Measurements from ENCODE around the gene CDCA4. TPM values are rescaled to one million over a fixed set of nuclear protein-coding genes. Genes with fewer than 3 reads are reported as not detected.

Gene CDCA4
- total and polyA plus RNA-seq, 2 experiments from 2014 or later: 13.6 to 17.1 TPM

DNA sequence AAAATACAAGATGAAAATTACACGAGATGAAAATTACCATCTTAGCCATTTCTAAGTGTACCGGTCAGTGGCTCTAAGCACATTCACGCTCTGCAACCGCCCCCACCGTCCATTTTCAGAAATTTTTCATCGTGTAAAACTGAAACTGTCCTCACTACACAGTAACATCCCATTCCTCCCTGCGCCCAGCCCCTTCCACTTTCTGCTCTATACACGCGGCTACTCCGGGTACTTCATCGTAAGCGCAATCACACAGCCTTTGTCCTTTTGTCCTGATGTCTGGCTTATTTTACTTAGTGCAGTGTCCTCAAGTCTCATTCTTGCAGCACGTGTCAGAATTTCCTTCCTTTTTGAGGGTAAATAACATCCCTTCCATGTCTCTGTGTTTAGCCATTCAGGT, 47.9 kb upstream of the CDCA4 start:
- TF ChIP-seq EZH2 (IDR thresholded peaks at IDR 0.05; ENCODE audit: borderline replicate concordance): no peak
- TF ChIP-seq EZH2phosphoT487 (IDR thresholded peaks at IDR 0.05; ENCODE audit: low read depth, severe bottlenecking, unreplicated experiment): no peak
- TF ChIP-seq, protein P1, sequence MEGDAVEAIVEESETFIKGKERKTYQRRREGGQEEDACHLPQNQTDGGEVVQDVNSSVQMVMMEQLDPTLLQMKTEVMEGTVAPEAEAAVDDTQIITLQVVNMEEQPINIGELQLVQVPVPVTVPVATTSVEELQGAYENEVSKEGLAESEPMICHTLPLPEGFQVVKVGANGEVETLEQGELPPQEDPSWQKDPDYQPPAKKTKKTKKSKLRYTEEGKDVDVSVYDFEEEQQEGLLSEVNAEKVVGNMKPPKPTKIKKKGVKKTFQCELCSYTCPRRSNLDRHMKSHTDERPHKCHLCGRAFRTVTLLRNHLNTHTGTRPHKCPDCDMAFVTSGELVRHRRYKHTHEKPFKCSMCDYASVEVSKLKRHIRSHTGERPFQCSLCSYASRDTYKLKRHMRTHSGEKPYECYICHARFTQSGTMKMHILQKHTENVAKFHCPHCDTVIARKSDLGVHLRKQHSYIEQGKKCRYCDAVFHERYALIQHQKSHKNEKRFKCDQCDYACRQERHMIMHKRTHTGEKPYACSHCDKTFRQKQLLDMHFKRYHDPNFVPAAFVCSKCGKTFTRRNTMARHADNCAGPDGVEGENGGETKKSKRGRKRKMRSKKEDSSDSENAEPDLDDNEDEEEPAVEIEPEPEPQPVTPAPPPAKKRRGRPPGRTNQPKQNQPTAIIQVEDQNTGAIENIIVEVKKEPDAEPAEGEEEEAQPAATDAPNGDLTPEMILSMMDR (IDR thresholded peaks at IDR 0.05; ENCODE audit: poor library complexity): no peak
- H3K27me3 ChIP-seq: no peaks in the 10 kb centered on the region
- H3K79me2 ChIP-seq: no peaks in the 10 kb centered on the region
- no peak overlapping the region for H2AFZ ChIP-seq
- H3K27ac ChIP-seq: no peak overlapping the region
- peaks cover 8% of the 10 kb centered on the region for H3K4me1 ChIP-seq (ENCODE audit: insufficient read depth)
- H3K4me3 ChIP-seq: no peak overlapping the region
- 91% methylated on average over 13 of the region's 13 CpGs for WGBS (ENCODE audit: low lambda C conversion rate, missing lambda C conversion rate)
- no peaks in the 10 kb centered on the region for H3K9me3 ChIP-seq (ENCODE audit: low read depth)
- no peaks in the 10 kb centered on the region for H3K9me2 ChIP-seq (replicated peaks; ENCODE audit: insufficient read depth)
- no peak for DNase-seq (ENCODE audit: low spot score)
- H4K20me1 ChIP-seq (ENCODE audit: insufficient read depth, poor library complexity, severe bottlenecking): no peaks in the 10 kb centered on the region
- no peaks in the 10 kb centered on the region for H3K36me3 ChIP-seq (replicated peaks; ENCODE audit: insufficient read depth, low read depth)
- no peak overlapping the region for H3K4me2 ChIP-seq

DNA sequence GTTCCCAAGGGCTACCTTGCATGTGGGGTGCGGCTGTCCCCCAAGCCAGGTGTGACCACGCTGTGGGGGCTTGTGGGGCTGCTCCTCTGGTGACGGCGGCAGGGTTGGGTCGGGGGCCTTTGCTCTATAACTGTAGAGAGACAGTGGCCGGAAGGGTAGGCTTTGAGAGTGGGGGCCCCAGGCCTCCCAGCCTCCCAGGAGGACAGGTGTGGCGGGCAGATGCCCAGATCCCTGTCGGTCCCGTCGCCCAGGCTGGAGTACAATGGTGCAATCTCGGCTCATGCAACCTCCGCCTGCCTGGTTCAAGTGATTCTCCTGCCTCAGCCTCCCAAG, 47.1 kb upstream of the CDCA4 start:
- H3K36me3 ChIP-seq (replicated peaks; ENCODE audit: insufficient read depth, low read depth): no peaks in the 10 kb centered on the region
- TF ChIP-seq EZH2 (IDR thresholded peaks at IDR 0.05; ENCODE audit: borderline replicate concordance) (no peak), EZH2phosphoT487 (IDR thresholded peaks at IDR 0.05; ENCODE audit: low read depth, severe bottlenecking, unreplicated experiment) (no peak)
- TF ChIP-seq, protein P1 (IDR thresholded peaks at IDR 0.05; ENCODE audit: poor library complexity): no peak
- no peak overlapping the region for H2AFZ ChIP-seq
- H3K27ac ChIP-seq: no peak overlapping the region
- peaks cover 8% of the 10 kb centered on the region for H3K4me1 ChIP-seq (ENCODE audit: insufficient read depth)
- DNase-seq (ENCODE audit: low spot score): no peak
- no peak overlapping the region for H3K4me3 ChIP-seq
- WGBS (ENCODE audit: low lambda C conversion rate, missing lambda C conversion rate): 93% methylated on average over 11 of the region's 12 CpGs
- no peaks in the 10 kb centered on the region for H3K9me3 ChIP-seq (ENCODE audit: low read depth)
- no peaks in the 10 kb centered on the region for H3K9me2 ChIP-seq (replicated peaks; ENCODE audit: insufficient read depth)
- H4K20me1 ChIP-seq (ENCODE audit: insufficient read depth, poor library complexity, severe bottlenecking): no peaks in the 10 kb centered on the region
- H3K27me3 ChIP-seq: no peaks in the 10 kb centered on the region
- no peaks in the 10 kb centered on the region for H3K79me2 ChIP-seq
- H3K4me2 ChIP-seq: no peak overlapping the region

DNA sequence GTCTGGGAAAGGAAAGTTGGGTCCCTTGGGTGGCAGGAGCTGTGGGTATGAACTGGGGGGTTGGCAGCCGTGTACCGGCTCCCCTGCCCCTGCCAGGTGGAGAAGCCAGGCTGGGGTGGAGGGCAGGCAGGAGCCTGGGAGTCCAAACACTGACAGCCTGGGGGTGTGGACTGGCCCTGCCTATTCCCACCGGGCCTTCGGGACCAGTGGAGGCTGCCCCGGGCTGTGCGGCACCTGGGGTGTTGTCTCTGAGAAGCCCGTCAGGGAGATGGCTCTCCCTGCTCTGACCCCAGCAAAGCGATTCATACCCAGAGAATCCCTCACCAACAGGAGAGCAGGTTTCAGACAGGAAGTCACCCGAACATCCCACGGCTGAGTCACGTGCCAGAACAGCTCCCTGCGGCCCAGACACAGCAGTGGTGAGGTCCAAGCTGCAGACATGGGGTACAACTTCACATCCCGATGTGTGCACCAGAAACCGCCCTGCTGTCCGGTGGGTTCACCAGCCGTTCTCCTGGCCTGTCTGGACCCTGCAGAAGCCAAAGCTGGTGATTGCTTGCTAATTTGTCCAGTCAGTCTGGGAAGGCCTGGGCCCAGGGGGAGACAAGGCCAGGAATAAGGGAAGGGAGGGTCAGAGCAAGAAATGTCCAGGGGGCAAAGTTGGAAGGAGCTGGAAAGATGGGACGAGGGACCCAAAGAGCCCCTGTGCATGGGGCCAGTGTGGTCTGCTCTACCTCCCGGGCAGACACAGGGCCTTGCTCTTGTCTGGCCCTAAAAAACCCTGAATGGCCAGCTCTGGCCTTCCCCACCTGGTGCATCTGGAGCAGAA, 46.5 kb upstream of the CDCA4 start:
- H3K9me3 ChIP-seq (ENCODE audit: low read depth): no peaks in the 10 kb centered on the region
- H4K20me1 ChIP-seq (ENCODE audit: insufficient read depth, poor library complexity, severe bottlenecking): no peaks in the 10 kb centered on the region
- H3K27me3 ChIP-seq: no peaks in the 10 kb centered on the region
- no peaks in the 10 kb centered on the region for H3K9me2 ChIP-seq (replicated peaks; ENCODE audit: insufficient read depth)
- H3K4me3 ChIP-seq: no peak overlapping the region
- H3K4me1 ChIP-seq (ENCODE audit: insufficient read depth): peaks cover 8% of the 10 kb centered on the region
- no peak overlapping the region for H3K27ac ChIP-seq
- DNase-seq (ENCODE audit: low spot score): no peak
- no peak overlapping the region for H2AFZ ChIP-seq
- no peak overlapping the region for H3K4me2 ChIP-seq
- WGBS (ENCODE audit: low lambda C conversion rate, missing lambda C conversion rate): 86% methylated on average over 17 of the region's 18 CpGs
- H3K79me2 ChIP-seq: no peaks in the 10 kb centered on the region
- no peaks in the 10 kb centered on the region for H3K36me3 ChIP-seq (replicated peaks; ENCODE audit: insufficient read depth, low read depth)
- TF ChIP-seq, protein P1 (IDR thresholded peaks at IDR 0.05; ENCODE audit: poor library complexity): no peak
- no peak for TF ChIP-seq EZH2phosphoT487 (IDR thresholded peaks at IDR 0.05; ENCODE audit: low read depth, severe bottlenecking, unreplicated experiment)
- no peak for TF ChIP-seq EZH2 (IDR thresholded peaks at IDR 0.05; ENCODE audit: borderline replicate concordance)

Data from hepatocyte (in vitro differentiated cells).